HepG2 (cell line): ENCODE data around the gene PLK5. TPM values are rescaled to one million over a fixed set of nuclear protein-coding genes. Genes with fewer than 3 reads are reported as not detected.

Experiments
- ATAC-seq: fragments of 200-7000 bp; cut with Tn5 transposase; 3 replicates; pipeline ENCODE4 v1.9.1; 2020; ENCODE audit warnings: mild to moderate bottlenecking, moderate library complexity
- BruUV-seq: library from RNA; stranded (reverse); fragments of 400-500 nt; replicated peaks from 2 replicates; lab custom pipeline; 2021; lab: Mats Ljungman, UMichigan
- CTCF ChIA-PET: fragments of 300-600 bp; formaldehyde crosslinking; extraction: SDS; loops from one replicate; lab custom pipeline; 2021; ENCODE audit warnings: low total read pairs, inconsistent platforms, low intra/inter-chr PET ratio; lab: Yijun Ruan, JAX
- POLR2A ChIA-PET: fragments of 350-600 bp; sonication (Branson Sonifier 250); formaldehyde crosslinking; loops from one replicate; lab custom pipeline; 2020; ENCODE audit warnings: antibody characterized with exemption, inconsistent platforms; lab: Yijun Ruan, JAX
- DNase-seq: peaks from one replicate; pipeline ENCODE4 v3.0.0-alpha.2; 2015; ENCODE audit warnings: low spot score
- FAIRE-seq: peaks from 3 replicates; lab custom pipeline; 2011; peaks lifted over from hg19 to GRCh38; lab: Jason Lieb, UNC
- H2AFZ ChIP-seq: one replicate; pipeline ENCODE4 v1.6.1; 2011; ENCODE audit warnings: low read length, inconsistent platforms
- H3K27ac ChIP-seq: fragments of 300-600 bp; 3 replicates; pipeline ENCODE4 v1.8.0; 2011; ENCODE audit warnings: mixed run types, mild to moderate bottlenecking, mixed read lengths, low read length, inconsistent platforms; ENCODE audit not compliant: insufficient read depth; ENCODE audit errors: extremely low read length
- H3K27me3 ChIP-seq, 2 experiments: fragments of 200-600 bp in 1 of 2; 2 replicates in 1 of 2; 3 replicates in 1 of 2; pipeline versions ENCODE4 v1.6.0 to v1.8.0; 2011; ENCODE audit warnings: low read length in 2 of 2, mild to moderate bottlenecking in 2 of 2, moderate library complexity in 2 of 2, inconsistent platforms in 1 of 2; ENCODE audit not compliant: insufficient read depth in 2 of 2, control insufficient read depth in 1 of 2
- H3K36me3 ChIP-seq, 2 experiments: fragments of 200-600 bp in 1 of 2; replicated peaks in 1 of 2; 2 replicates in 1 of 2; 3 replicates in 1 of 2; pipeline versions ENCODE4 v1.5.1 to v1.8.0; 2011; ENCODE audit warnings: low read length in 2 of 2, inconsistent platforms in 1 of 2; ENCODE audit not compliant: insufficient read depth in 2 of 2, control insufficient read depth in 1 of 2
- H3K4me1 ChIP-seq: 2 replicates; pipeline ENCODE4 v1.5.1; 2012; ENCODE audit warnings: low read length, inconsistent platforms; ENCODE audit not compliant: insufficient read depth
- H3K4me2 ChIP-seq: 2 replicates; pipeline ENCODE4 v1.6.0; 2011; ENCODE audit warnings: low read depth, low read length, inconsistent platforms
- H3K4me3 ChIP-seq, 3 experiments: fragments of 200-600 bp in 1 of 3; sonication (generic), shearing (Covaris generic) in 1 of 3; replicated peaks in 1 of 3; 2 replicates each; pipeline ENCODE4 v1.5.1; 2011 to 2016; ENCODE audit warnings: low read length in 3 of 3, inconsistent platforms in 2 of 3, low read depth in 2 of 3, mild to moderate bottlenecking in 2 of 3, control low read depth in 1 of 3, mixed read lengths in 1 of 3; ENCODE audit not compliant: insufficient read depth in 1 of 3
- H3K79me2 ChIP-seq: one replicate; pipeline ENCODE4 v1.6.1; 2011; ENCODE audit warnings: low read length, inconsistent platforms; ENCODE audit not compliant: insufficient read depth
- H3K9ac ChIP-seq: 2 replicates; pipeline ENCODE4 v1.6.0; 2011; ENCODE audit warnings: mild to moderate bottlenecking, low read depth, low read length, inconsistent platforms; ENCODE audit not compliant: insufficient read depth
- H3K9me3 ChIP-seq: 2 replicates; pipeline ENCODE4 v1.5.1; 2012; ENCODE audit warnings: mild to moderate bottlenecking, low read length
- H4K20me1 ChIP-seq: 2 replicates; pipeline ENCODE4 v1.6.0; 2011; ENCODE audit warnings: inconsistent platforms, mild to moderate bottlenecking, low read length, moderate library complexity; ENCODE audit not compliant: insufficient read depth
- ADNP ChIP-seq: sonication (generic); formaldehyde crosslinking; IDR thresholded peaks from 2 replicates; pipeline ENCODE4 v1.4.0; 2020; ENCODE audit warnings: missing genetic modification reagents
- HIVEP1 ChIP-seq: sonication (generic); formaldehyde crosslinking; IDR thresholded peaks from 2 replicates; pipeline ENCODE4 v1.4.0; 2020; ENCODE audit warnings: mild to moderate bottlenecking, missing genetic modification reagents
- MATR3 ChIP-seq: sonication (generic); formaldehyde crosslinking; IDR thresholded peaks from 2 replicates; pipeline ENCODE4 v1.4.0; 2020; ENCODE audit warnings: missing genetic modification reagents
- MXI1 ChIP-seq: IDR thresholded peaks from 3 replicates; pipeline ENCODE4 v1.6.1; 2012; ENCODE audit warnings: low read depth, low read length, inconsistent platforms, borderline replicate concordance
- NFKBIZ ChIP-seq: IDR thresholded peaks from 2 replicates; pipeline ENCODE4 v1.6.1; 2018; ENCODE audit warnings: missing genetic modification reagents, missing compliant biosample characterization
- POGZ ChIP-seq: sonication (generic); formaldehyde crosslinking; IDR thresholded peaks from 2 replicates; pipeline ENCODE4 v1.4.0; 2020; ENCODE audit warnings: mild to moderate bottlenecking, missing genetic modification reagents
- POLR2G ChIP-seq: fragments of 200-400 bp; formaldehyde crosslinking; IDR thresholded peaks from 2 replicates; pipeline ENCODE4 v1.6.1; 2018; ENCODE audit warnings: mild to moderate bottlenecking, low read depth, low read length, moderate library complexity
- TMF1 ChIP-seq: sonication (generic); formaldehyde crosslinking; IDR thresholded peaks from 2 replicates; pipeline ENCODE4 v1.8.1; 2022; ENCODE audit warnings: low read depth, missing genetic modification reagents
- ZNF136 ChIP-seq: sonication (generic); formaldehyde crosslinking; IDR thresholded peaks from 2 replicates; pipeline ENCODE4 v1.8.1; 2022; ENCODE audit warnings: low read depth, mild to moderate bottlenecking, moderate library complexity, missing genetic modification reagents
- ZNF264 ChIP-seq: sonication (generic); formaldehyde crosslinking; IDR thresholded peaks from 2 replicates; pipeline ENCODE4 v1.4.0; 2020; ENCODE audit warnings: missing genetic modification reagents
- ZNF326 ChIP-seq: sonication (generic); formaldehyde crosslinking; IDR thresholded peaks from 2 replicates; pipeline ENCODE4 v1.4.0; 2020; ENCODE audit warnings: missing genetic modification reagents, borderline replicate concordance
- ZNF605 ChIP-seq: sonication (generic); formaldehyde crosslinking; IDR thresholded peaks from 2 replicates; pipeline ENCODE4 v1.8.0; 2022; ENCODE audit warnings: mild to moderate bottlenecking, missing genetic modification reagents
- ZNF878 ChIP-seq: sonication (generic); formaldehyde crosslinking; IDR thresholded peaks from 2 replicates; pipeline ENCODE4 v1.8.1; 2023; ENCODE audit warnings: mild to moderate bottlenecking, missing genetic modification reagents, moderate library complexity
- ZSCAN29 ChIP-seq: sonication (generic); formaldehyde crosslinking; conservative IDR thresholded peaks from 2 replicates; pipeline ENCODE4 v1.4.0; 2020; ENCODE audit warnings: mild to moderate bottlenecking, missing genetic modification reagents
- WGBS: methylation state at CpG from one replicate; pipeline ENCODE4 v1.1.6; 2017; ENCODE audit warnings: low lambda C conversion rate; 5-methylcytosine and 5-hydroxymethylcytosine counted together
- in situ Hi-C: cut with HindIII; loops from 2 replicates; pipeline ENCODE4 v1.10.0; 2017; ENCODE audit warnings: low pct_unique_long_range_greater_than_20kb; ENCODE audit not compliant: extremely low pct_ligation_motif_present
- intact Hi-C: fragments of 100-400 bp; cut with micrococcal nuclease; formaldehyde crosslinking; loops from one replicate; pipeline ENCODE4 v1.10.0; 2022; ENCODE audit not compliant: unreplicated experiment
- polyA plus RNA-seq, 8 experiments: library from polyadenylated mRNA; depleted of rRNA in 3 of 8; stranded (reverse) in 7 of 8; unstranded in 1 of 8; fragments of >200 nt; fragmentation: Illumina TruSeq in 4 of 8; extraction: Trizol in 4 of 8; gene quantifications; 2 replicates each; pipeline versions ENCODE4 v1.2.1 to v1.2.3, GENCODE V29; 2011 to 2016; ENCODE audit warnings: low read depth in 4 of 8, missing spikeins in 1 of 8, mixed read lengths in 1 of 8; ENCODE audit not compliant: insufficient read depth in 1 of 8
- total RNA-seq, 5 experiments: library from RNA; depleted of rRNA; stranded (reverse); fragments of >200 nt; fragmentation: Illumina TruSeq; extraction: Trizol; gene quantifications; 2 replicates each; pipeline ENCODE4 v1.2.3, GENCODE V29; 2016; ENCODE audit warnings: low read depth in 1 of 5
- TF ChIP-seq, protein P1 (sequence below): sonication (generic); formaldehyde crosslinking; IDR thresholded peaks from 2 replicates; pipeline ENCODE4 v1.5.0; 2020; ENCODE audit warnings: mild to moderate bottlenecking, missing genetic modification reagents
- TF ChIP-seq, protein P2 (sequence below): sonication (generic); formaldehyde crosslinking; IDR thresholded peaks from 2 replicates; pipeline ENCODE4 v1.4.0; 2020; ENCODE audit warnings: missing genetic modification reagents, mild to moderate bottlenecking, borderline replicate concordance
- TF ChIP-seq, protein P3 (sequence below): sonication (generic); formaldehyde crosslinking; IDR thresholded peaks from 2 replicates; pipeline ENCODE4 v1.4.0; 2020; ENCODE audit warnings: low read depth, mild to moderate bottlenecking, missing genetic modification reagents

PLK5 gene
- total and polyA plus RNA-seq, 2 of the 13 experiments (the other 11 are each of a cell fraction or from before 2014, with no cell fraction given): not detected

DNA sequence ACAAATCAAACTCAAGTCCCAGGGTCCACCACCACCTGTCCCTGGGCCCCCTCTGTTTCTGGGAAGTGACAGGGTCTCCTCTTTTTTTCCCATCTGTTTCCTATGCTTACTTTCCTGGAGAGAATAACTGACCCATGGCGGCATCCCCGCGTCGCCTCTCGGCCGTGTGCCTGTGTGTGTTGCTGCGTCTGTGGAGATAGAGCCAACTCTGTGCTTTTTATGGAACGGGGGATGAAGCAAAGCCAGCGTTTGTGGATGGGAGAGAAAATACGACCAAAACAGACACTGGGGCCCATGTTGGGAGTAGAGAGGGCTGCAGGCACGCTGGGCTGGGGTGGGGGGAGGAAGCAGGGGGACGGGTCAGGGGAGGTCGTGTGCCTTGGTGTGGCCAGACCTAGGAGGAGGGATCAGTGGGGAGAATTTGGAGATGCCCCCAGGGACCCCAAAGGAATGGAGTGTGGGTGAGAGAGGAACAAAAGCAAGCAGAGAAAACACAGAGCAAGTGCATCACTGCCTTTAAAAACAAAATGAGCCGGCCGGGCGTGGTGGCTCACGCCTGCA, 16.6 kb downstream of the PLK5 start (continued):
- TF ChIP-seq, protein P1, sequence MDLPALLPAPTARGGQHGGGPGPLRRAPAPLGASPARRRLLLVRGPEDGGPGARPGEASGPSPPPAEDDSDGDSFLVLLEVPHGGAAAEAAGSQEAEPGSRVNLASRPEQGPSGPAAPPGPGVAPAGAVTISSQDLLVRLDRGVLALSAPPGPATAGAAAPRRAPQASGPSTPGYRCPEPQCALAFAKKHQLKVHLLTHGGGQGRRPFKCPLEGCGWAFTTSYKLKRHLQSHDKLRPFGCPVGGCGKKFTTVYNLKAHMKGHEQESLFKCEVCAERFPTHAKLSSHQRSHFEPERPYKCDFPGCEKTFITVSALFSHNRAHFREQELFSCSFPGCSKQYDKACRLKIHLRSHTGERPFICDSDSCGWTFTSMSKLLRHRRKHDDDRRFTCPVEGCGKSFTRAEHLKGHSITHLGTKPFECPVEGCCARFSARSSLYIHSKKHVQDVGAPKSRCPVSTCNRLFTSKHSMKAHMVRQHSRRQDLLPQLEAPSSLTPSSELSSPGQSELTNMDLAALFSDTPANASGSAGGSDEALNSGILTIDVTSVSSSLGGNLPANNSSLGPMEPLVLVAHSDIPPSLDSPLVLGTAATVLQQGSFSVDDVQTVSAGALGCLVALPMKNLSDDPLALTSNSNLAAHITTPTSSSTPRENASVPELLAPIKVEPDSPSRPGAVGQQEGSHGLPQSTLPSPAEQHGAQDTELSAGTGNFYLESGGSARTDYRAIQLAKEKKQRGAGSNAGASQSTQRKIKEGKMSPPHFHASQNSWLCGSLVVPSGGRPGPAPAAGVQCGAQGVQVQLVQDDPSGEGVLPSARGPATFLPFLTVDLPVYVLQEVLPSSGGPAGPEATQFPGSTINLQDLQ (CRISPR knock-in tag): no peak
- TF ChIP-seq ZNF326 (CRISPR knock-in tag): no peak
- no peak for TF ChIP-seq POGZ (CRISPR knock-in tag)
- TF ChIP-seq ZNF605: no peak
- no peak for TF ChIP-seq NFKBIZ (CRISPR knock-in tag)
- no peak for TF ChIP-seq ZNF264 (CRISPR knock-in tag)
- TF ChIP-seq, protein P2, sequence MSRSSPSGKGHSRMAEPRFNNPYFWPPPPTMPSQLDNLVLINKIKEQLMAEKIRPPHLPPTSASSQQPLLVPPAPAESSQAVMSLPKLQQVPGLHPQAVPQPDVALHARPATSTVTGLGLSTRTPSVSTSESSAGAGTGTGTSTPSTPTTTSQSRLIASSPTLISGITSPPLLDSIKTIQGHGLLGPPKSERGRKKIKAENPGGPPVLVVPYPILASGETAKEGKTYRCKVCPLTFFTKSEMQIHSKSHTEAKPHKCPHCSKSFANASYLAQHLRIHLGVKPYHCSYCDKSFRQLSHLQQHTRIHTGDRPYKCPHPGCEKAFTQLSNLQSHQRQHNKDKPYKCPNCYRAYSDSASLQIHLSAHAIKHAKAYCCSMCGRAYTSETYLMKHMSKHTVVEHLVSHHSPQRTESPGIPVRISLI (CRISPR knock-in tag): no peak
- TF ChIP-seq TMF1: no peak

DNA sequence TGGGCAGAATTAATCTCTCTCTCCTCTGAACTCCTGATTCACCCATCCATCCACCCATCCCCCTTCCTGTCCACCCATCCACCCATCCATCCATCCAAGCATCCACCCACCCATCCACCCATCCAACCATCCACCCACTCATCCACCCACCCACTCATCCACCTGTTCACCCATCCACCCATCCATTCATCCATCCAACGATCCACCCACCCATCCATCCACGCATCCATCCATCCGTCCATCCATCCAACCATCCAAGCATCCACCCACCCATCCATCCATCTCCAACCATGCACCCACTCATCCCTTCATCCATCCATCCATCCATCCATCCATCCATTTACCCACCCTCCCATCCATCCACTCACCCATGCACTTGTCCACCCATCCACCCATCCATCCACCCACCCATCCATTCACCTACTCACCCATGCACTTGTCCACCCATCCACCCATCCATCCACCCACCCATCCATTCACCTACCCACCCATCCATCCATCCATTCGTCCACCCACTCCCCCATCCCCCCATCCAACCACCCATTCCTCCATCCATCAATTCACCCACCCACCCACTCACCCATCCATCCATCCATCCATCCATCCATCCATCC, 25.6 kb downstream of the PLK5 start:
- ChIA-PET POLR2A (no interaction called here), CTCF (no interaction called here)
- no peaks in the 10 kb centered on the region for H3K9me3 ChIP-seq
- no peak overlapping the region for H2AFZ ChIP-seq
- H3K4me1 ChIP-seq: peaks cover 22% of the 10 kb centered on the region
- no peak overlapping the region for H3K4me2 ChIP-seq
- H3K27ac ChIP-seq: no peak overlapping the region
- no peak overlapping the region for H3K9ac ChIP-seq
- no TSS peak for BruUV-seq
- no peak overlapping the region for H3K4me3 ChIP-seq
- DNase-seq: no peak
- H3K79me2 ChIP-seq: no peaks in the 10 kb centered on the region
- no peak for ATAC-seq
- 55% methylated on average over 4 of the region's 4 CpGs for WGBS
- H4K20me1 ChIP-seq: no peaks in the 10 kb centered on the region
- in situ Hi-C loops (loop anchor here (5.0 kb wide), 1 partner anchor 123 kb away; no protein-coding TSS in a partner anchor), intact Hi-C loops (loop anchor here (10.0 kb wide), 2 partner anchors 45 to 215 kb away; partner anchors contain the start of gene MBD3)
- H3K27me3 ChIP-seq: no peaks in the 10 kb centered on the region
- H3K36me3 ChIP-seq: no peaks in the 10 kb centered on the region; a peak in 1 of 5 replicates
- no peak for FAIRE-seq
- TF ChIP-seq HIVEP1 (CRISPR knock-in tag) (no peak), POLR2G (no peak), ZSCAN29 (CRISPR knock-in tag) (no peak), MXI1 (no peak), ADNP (CRISPR knock-in tag) (no peak), ZNF136 (CRISPR knock-in tag) (no peak), MATR3 (no peak), ZNF878 (CRISPR knock-in tag) (no peak)
- TF ChIP-seq, protein P3, sequence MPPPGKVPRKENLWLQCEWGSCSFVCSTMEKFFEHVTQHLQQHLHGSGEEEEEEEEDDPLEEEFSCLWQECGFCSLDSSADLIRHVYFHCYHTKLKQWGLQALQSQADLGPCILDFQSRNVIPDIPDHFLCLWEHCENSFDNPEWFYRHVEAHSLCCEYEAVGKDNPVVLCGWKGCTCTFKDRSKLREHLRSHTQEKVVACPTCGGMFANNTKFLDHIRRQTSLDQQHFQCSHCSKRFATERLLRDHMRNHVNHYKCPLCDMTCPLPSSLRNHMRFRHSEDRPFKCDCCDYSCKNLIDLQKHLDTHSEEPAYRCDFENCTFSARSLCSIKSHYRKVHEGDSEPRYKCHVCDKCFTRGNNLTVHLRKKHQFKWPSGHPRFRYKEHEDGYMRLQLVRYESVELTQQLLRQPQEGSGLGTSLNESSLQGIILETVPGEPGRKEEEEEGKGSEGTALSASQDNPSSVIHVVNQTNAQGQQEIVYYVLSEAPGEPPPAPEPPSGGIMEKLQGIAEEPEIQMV: no peak
